Uterus (tissue), 2 donors: Measurements from ENCODE around the gene ALPG.
"Not testable (repeated sequence)": the region's sequence is repeated elsewhere in the genome, so short reads cannot be mapped to it uniquely, and the experiment has no call there.

Experiments used
- CTCF ChIP-seq, 4 experiments: fragments of 200-600 bp in 2 of 4; fragments of 450-650 bp in 2 of 4; sonication (generic) in 2 of 4; IDR thresholded peaks; one replicate each; pipeline ENCODE4 v1.5.1; 2016 to 2019; ENCODE audit warnings: antibody characterized with exemption in 4 of 4, mild to moderate bottlenecking in 2 of 4, moderate library complexity in 1 of 4
- POLR2A ChIP-seq, 2 donors: fragments of 450-650 bp; IDR thresholded peaks; one replicate each; pipeline ENCODE4 v1.6.1; 2016; ENCODE audit warnings: antibody characterized with exemption in 2 of 2, mild to moderate bottlenecking in 1 of 2, moderate library complexity in 1 of 2

GRCh38 chr2:232370007-232370406, 36.6 kb upstream of the ALPG start:
- not testable (repeated sequence) for TF ChIP-seq CTCF, POLR2A (IDR thresholded peaks at IDR 0.05)
